Measurements from ENCODE around the gene TTLL1. TPM values are rescaled to one million over a fixed set of nuclear protein-coding genes. Genes with fewer than 3 reads are reported as not detected.

Gene TTLL1
- total RNA-seq, 1 experiment from 2014 or later = 5.5 TPM

DNA sequence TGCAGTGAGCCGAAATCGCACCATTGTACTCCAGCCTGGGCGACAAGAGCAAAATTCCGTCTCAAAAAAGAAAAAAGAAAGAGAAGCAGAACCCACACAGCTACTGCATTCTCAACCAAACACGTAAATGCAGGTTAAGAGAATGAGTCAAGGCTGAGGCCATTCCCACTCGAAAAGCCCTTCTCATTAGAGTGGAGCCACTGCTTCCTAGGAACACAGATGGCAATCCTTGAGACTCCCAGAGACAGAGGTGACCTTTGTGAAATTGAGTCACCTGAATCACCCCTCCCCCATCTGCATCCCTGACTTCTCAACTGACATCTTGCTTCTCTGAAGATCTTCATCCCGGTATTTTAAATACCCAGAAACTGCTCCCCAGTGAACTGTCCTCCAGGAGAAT, 82.4 kb downstream of the TTLL1 start:
- DNase-seq (ENCODE audit: low spot score) = no peak
- no peak for ATAC-seq
- H3K4me1 Mint-ChIP-seq = peaks cover 74% of the 10 kb centered on the region
- peak overlapping the region; percentile 57; the same call in 1 of the 2 replicates for H3K27ac Mint-ChIP-seq
- ChIA-PET CTCF (interaction anchor here (1.1 to 2.1 kb wide), 4 partner anchors 44 to 139 kb away, joined by 3 to 5 read pairs (median 4); no protein-coding TSS in a partner anchor), POLR2A (no interaction called here)
- H3K27me3 Mint-ChIP-seq (ENCODE audit: low read depth) = no peaks in the 10 kb centered on the region
- no peak overlapping the region for H3K4me3 Mint-ChIP-seq
- TF ChIP-seq ESRRA (CRISPR knock-in tag; IDR thresholded peaks at IDR 0.05; ENCODE audit: borderline replicate concordance) = no peak
- TF ChIP-seq NR1H2 (CRISPR knock-in tag; IDR thresholded peaks at IDR 0.05) = no peak
- TF ChIP-seq MAX (CRISPR knock-in tag; IDR thresholded peaks at IDR 0.05) = no peak
- no peak for TF ChIP-seq ATF1 (CRISPR knock-in tag; IDR thresholded peaks at IDR 0.05)
- no peak for TF ChIP-seq IRF2 (CRISPR knock-in tag; IDR thresholded peaks at IDR 0.05; ENCODE audit: borderline replicate concordance, low read depth)
- TF ChIP-seq GTF2I (CRISPR knock-in tag; conservative IDR thresholded peaks at IDR 0.05) = no peak
- TF ChIP-seq FOXJ3 (CRISPR knock-in tag; IDR thresholded peaks at IDR 0.05; ENCODE audit: borderline replicate concordance) = no peak
- TF ChIP-seq, protein P1, sequence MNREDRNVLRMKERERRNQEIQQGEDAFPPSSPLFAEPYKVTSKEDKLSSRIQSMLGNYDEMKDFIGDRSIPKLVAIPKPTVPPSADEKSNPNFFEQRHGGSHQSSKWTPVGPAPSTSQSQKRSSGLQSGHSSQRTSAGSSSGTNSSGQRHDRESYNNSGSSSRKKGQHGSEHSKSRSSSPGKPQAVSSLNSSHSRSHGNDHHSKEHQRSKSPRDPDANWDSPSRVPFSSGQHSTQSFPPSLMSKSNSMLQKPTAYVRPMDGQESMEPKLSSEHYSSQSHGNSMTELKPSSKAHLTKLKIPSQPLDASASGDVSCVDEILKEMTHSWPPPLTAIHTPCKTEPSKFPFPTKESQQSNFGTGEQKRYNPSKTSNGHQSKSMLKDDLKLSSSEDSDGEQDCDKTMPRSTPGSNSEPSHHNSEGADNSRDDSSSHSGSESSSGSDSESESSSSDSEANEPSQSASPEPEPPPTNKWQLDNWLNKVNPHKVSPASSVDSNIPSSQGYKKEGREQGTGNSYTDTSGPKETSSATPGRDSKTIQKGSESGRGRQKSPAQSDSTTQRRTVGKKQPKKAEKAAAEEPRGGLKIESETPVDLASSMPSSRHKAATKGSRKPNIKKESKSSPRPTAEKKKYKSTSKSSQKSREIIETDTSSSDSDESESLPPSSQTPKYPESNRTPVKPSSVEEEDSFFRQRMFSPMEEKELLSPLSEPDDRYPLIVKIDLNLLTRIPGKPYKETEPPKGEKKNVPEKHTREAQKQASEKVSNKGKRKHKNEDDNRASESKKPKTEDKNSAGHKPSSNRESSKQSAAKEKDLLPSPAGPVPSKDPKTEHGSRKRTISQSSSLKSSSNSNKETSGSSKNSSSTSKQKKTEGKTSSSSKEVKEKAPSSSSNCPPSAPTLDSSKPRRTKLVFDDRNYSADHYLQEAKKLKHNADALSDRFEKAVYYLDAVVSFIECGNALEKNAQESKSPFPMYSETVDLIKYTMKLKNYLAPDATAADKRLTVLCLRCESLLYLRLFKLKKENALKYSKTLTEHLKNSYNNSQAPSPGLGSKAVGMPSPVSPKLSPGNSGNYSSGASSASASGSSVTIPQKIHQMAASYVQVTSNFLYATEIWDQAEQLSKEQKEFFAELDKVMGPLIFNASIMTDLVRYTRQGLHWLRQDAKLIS (CRISPR knock-in tag; IDR thresholded peaks at IDR 0.05; ENCODE audit: borderline replicate concordance) = no peak
- no peak for TF ChIP-seq AR (CRISPR knock-in tag; IDR thresholded peaks at IDR 0.05)
- H3K36me3 Mint-ChIP-seq = peaks cover 5% of the 10 kb centered on the region
- H3K9me3 Mint-ChIP-seq = peaks cover 4% of the 10 kb centered on the region

- ATAC-seq (no peak), DNase-seq (ENCODE audit: low spot score) (no peak)
- CTCF ChIA-PET = no interaction called here
- H3K9me3 Mint-ChIP-seq = peaks cover 4% of the 10 kb centered on the region
- H3K27me3 Mint-ChIP-seq (ENCODE audit: low read depth) = no peaks in the 10 kb centered on the region
- H3K4me3 Mint-ChIP-seq = no peak overlapping the region
- H3K4me1 Mint-ChIP-seq = peaks cover 75% of the 10 kb centered on the region
- POLR2A ChIA-PET = interaction anchor here (2.6 kb wide), 1 partner anchor 9 kb away, joined by 12 read pairs; the partner anchor contains the start of gene PACSIN2
- 0 out of 2 replicates have a peak overlapping the region, but pooled peaks have one; percentile 57 for H3K27ac Mint-ChIP-seq
- peaks cover 5% of the 10 kb centered on the region for H3K36me3 Mint-ChIP-seq
- TF ChIP-seq, protein P2, sequence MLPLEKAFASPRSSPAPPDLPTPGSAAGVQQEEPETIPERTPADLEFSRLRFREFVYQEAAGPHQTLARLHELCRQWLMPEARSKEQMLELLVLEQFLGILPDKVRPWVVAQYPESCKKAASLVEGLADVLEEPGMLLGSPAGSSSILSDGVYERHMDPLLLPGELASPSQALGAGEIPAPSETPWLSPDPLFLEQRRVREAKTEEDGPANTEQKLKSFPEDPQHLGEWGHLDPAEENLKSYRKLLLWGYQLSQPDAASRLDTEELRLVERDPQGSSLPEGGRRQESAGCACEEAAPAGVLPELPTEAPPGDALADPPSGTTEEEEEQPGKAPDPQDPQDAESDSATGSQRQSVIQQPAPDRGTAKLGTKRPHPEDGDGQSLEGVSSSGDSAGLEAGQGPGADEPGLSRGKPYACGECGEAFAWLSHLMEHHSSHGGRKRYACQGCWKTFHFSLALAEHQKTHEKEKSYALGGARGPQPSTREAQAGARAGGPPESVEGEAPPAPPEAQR (CRISPR knock-in tag; IDR thresholded peaks at IDR 0.05) = no peak
- TF ChIP-seq IRF2 (CRISPR knock-in tag; IDR thresholded peaks at IDR 0.05; ENCODE audit: borderline replicate concordance, low read depth) (no peak), NFATC4 (CRISPR knock-in tag; IDR thresholded peaks at IDR 0.05) (no peak), ZNF512 (CRISPR knock-in tag; IDR thresholded peaks at IDR 0.05; ENCODE audit: borderline replicate concordance) (no peak), ZNF281 (CRISPR knock-in tag; IDR thresholded peaks at IDR 0.05) (no peak), IRF1 (CRISPR knock-in tag; IDR thresholded peaks at IDR 0.05) (no peak), ATF2 (CRISPR knock-in tag; IDR thresholded peaks at IDR 0.05; ENCODE audit: borderline replicate concordance, low read depth) (no peak), ZBTB21 (CRISPR knock-in tag; IDR thresholded peaks at IDR 0.05; ENCODE audit: borderline replicate concordance) (no peak), RORB (CRISPR knock-in tag; IDR thresholded peaks at IDR 0.05) (no peak), SMAD4 (CRISPR knock-in tag; IDR thresholded peaks at IDR 0.05) (no peak)
Measured at GRCh38 chr22:43006016-43006505, 83.1 kb downstream of the TTLL1 start.
